ENCODE measurements around the gene EYA4. TPM values are rescaled to one million over a fixed set of nuclear protein-coding genes. Genes with fewer than 3 reads are reported as not detected.
A peak's percentile ranks its signal among the peaks of the same experiment; 100 is the strongest.

The EYA4 gene
- total and polyA plus RNA-seq, 2 of the 4 experiments (the other 2 are of a cell fraction) = 5.7 to 11.1 TPM

GRCh38 chr6:133468591-133468990, 227.4 kb downstream of the EYA4 start:
- no peak overlapping the region for H3K56ac ChIP-seq (ENCODE audit: extremely low read depth, insufficient read depth, low read length)
- WGBS, 2 experiments (ENCODE audit: extremely low coverage in 2 of 2, insufficient read length in 1 of 2) = 100% methylated on average over 5 of the region's 8 CpGs; no CpG with 5 or more reads in 1 of the 2 experiments
- H3K4me2 ChIP-seq (ENCODE audit: low read depth, low read length) = no peak overlapping the region
- dilution Hi-C loops (cut with HindIII; ENCODE audit: low sequenced_read_pairs, unreplicated experiment) (no loop called here), in situ Hi-C loops (cut with MboI; ENCODE audit: low sequenced_read_pairs) (no loop called here), intact Hi-C loops (cut with micrococcal nuclease) (no loop called here)
- H3K18ac ChIP-seq (ENCODE audit: low read depth, low read length) = no peak overlapping the region
- no peak overlapping the region for H3K23ac ChIP-seq (ENCODE audit: low read depth, low read length)
- H3K4ac ChIP-seq (ENCODE audit: low read depth, low read length) = no peak overlapping the region
- H4K20me1 ChIP-seq (ENCODE audit: insufficient read depth, low read length) = no peaks in the 10 kb centered on the region
- no peak overlapping the region for H4K5ac ChIP-seq (ENCODE audit: low read depth, low read length)
- peaks cover 7% of the 10 kb centered on the region; the same call in 1 of the 2 replicates for H3K36me3 ChIP-seq (ENCODE audit: control insufficient read depth, insufficient read depth, low read length)
- no peak for ATAC-seq (ENCODE audit: low read depth)
- no peak overlapping the region for H2AK5ac ChIP-seq (ENCODE audit: low read depth, low read length)
- H3K27ac ChIP-seq (ENCODE audit: insufficient read depth, low read length) = no peak overlapping the region
- H3K27me3 ChIP-seq (ENCODE audit: control insufficient read depth, insufficient read depth, low read length) = no peaks in the 10 kb centered on the region
- ChIA-PET CTCF (no interaction called here), POLR2A (ENCODE audit: unreplicated experiment) (no interaction called here)
- no peak overlapping the region for H2AFZ ChIP-seq (replicated peaks; ENCODE audit: low read length, poor library complexity)
- no peak for DNase-seq
- H3K79me1 ChIP-seq (ENCODE audit: low read depth in 1 of 2, low read length in 2 of 2) = no peaks in the 10 kb centered on the region
- 0 out of 2 replicates have a peak overlapping the region, but pooled peaks have one; percentile 45 for H2BK20ac ChIP-seq (ENCODE audit: low read depth, low read length)
- no peaks in the 10 kb centered on the region; the same call in 1 of the 2 replicates for H3K9me1 ChIP-seq (ENCODE audit: insufficient read depth, low read length)
- no peak overlapping the region for H3K9ac ChIP-seq (ENCODE audit: low read depth, low read length)
- H3K9me3 ChIP-seq (ENCODE audit: control insufficient read depth, insufficient read depth, low read length) = no peaks in the 10 kb centered on the region
- no peak overlapping the region for H3K4me3 ChIP-seq (ENCODE audit: insufficient read depth, low read depth, low read length)
- no peak overlapping the region for H4K91ac ChIP-seq (ENCODE audit: insufficient read depth, low read depth, low read length)
- no peak overlapping the region for H3K14ac ChIP-seq (replicated peaks; ENCODE audit: low read depth, low read length)
- no peak overlapping the region for H2BK120ac ChIP-seq (ENCODE audit: low read depth, low read length)
- peaks cover 6% of the 10 kb centered on the region for H3K4me1 ChIP-seq (ENCODE audit: control insufficient read depth, insufficient read depth, low read length)
- H2BK15ac ChIP-seq (ENCODE audit: low read depth, low read length) = peak overlapping the region; percentile 35; the same call in 2 of the 3 replicates
- no peak overlapping the region for H2AK9ac ChIP-seq (replicated peaks; ENCODE audit: low read depth, low read length, poor library complexity)
- BruUV-seq (replicated peaks) = no TSS peak
- TF ChIP-seq USF2 (IDR thresholded peaks at IDR 0.05; ENCODE audit: low read depth, low read length) = no peak
- no peak for TF ChIP-seq FOS (IDR thresholded peaks at IDR 0.05; ENCODE audit: low read depth, low read length)
- TF ChIP-seq ELK1 (IDR thresholded peaks at IDR 0.05; ENCODE audit: borderline replicate concordance, low read depth, low read length) = no peak
- TF ChIP-seq CTCF (conservative IDR thresholded peaks at IDR 0.05; ENCODE audit: low read depth, low read length) = no peak
- no peak for TF ChIP-seq CHD1 (IDR thresholded peaks at IDR 0.05; ENCODE audit: low read depth, low read length)
- no peak for TF ChIP-seq RFX5 (IDR thresholded peaks at IDR 0.05; ENCODE audit: low read depth, low read length)
- TF ChIP-seq CEBPB (IDR thresholded peaks at IDR 0.05; ENCODE audit: low read depth, low read length) = no peak
- H2BK5ac ChIP-seq (ENCODE audit: low read depth, low read length, poor library complexity, severe bottlenecking) = no peak overlapping the region
- no peak overlapping the region for H4K8ac ChIP-seq (ENCODE audit: low read depth in 2 of 2, low read length in 2 of 2)

All from IMR-90 (cell line).